IPS DF 6.9 (cell line): Measurements from ENCODE around the gene ALG14.
"Not testable (repeated sequence)": the region's sequence is repeated elsewhere in the genome, so short reads cannot be mapped to it uniquely, and the experiment has no call there.

Source experiments
- DNase-seq: peaks from one replicate; pipeline ENCODE4 v3.0.0-alpha.2; 2013; ENCODE audit warnings: low read depth, low spot score
- H3K27ac ChIP-seq: one replicate; pipeline ENCODE4 v1.5.1; 2013; ENCODE audit warnings: low read length, control low read depth
- H3K27me3 ChIP-seq: 2 replicates; pipeline ENCODE4 v1.6.1; 2013; ENCODE audit warnings: mild to moderate bottlenecking, low read length; ENCODE audit not compliant: control insufficient read depth, insufficient read depth
- H3K36me3 ChIP-seq: 2 replicates; pipeline ENCODE4 v1.6.1; 2013; ENCODE audit warnings: low read length; ENCODE audit not compliant: control insufficient read depth, insufficient read depth
- H3K4me1 ChIP-seq: 2 replicates; pipeline ENCODE4 v1.6.1; 2013; ENCODE audit warnings: low read length; ENCODE audit not compliant: control insufficient read depth, insufficient read depth
- H3K4me3 ChIP-seq: 2 replicates; pipeline ENCODE4 v1.5.1; 2013; ENCODE audit warnings: mild to moderate bottlenecking, low read length
- H3K9me3 ChIP-seq: 2 replicates; pipeline ENCODE4 v1.6.1; 2013; ENCODE audit warnings: low read length, inconsistent platforms; ENCODE audit not compliant: control insufficient read depth, insufficient read depth
- WGBS: extraction: QIAGEN DNeasy Blood & Tissue Kit; methylation state at CpG from one replicate; pipeline ENCODE4 v1.1.7; 2013; ENCODE audit warnings: mixed read lengths, missing lambda C conversion rate; ENCODE audit not compliant: insufficient read length, insufficient coverage; 5-methylcytosine and 5-hydroxymethylcytosine counted together

Gene ALG14

GRCh38 chr1:94998114-94998513 is 74.6 kb downstream of the ALG14 start:
- no peaks in the 10 kb centered on the region for H3K4me1 ChIP-seq
- no peaks in the 10 kb centered on the region for H3K9me3 ChIP-seq
- no peaks in the 10 kb centered on the region for H3K36me3 ChIP-seq
- no CpG with 5 or more reads among the region's 3 CpGs for WGBS
- H3K27ac ChIP-seq, result no peak overlapping the region
- H3K27me3 ChIP-seq, result no peaks in the 10 kb centered on the region
- no peak for DNase-seq
- H3K4me3 ChIP-seq, result no peak overlapping the region

DNA sequence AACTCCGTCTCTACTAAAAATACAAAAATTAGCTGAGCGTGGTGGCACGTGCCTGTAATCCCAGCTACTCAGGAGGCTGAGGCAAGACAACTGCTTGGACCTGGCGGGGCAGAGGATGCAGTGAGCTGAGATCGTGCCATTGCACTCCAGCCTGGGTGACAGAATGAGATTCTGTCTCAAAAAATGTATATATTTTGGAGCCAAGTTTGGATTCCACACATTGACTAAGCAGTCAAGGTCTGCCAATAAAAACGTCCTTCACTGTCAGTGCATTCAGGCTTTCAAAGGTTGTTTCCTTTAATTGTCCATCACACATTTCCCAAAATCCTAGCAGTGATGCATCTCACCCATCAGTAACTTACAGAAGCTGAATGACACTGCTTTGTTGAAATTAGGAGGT is 77.2 kb downstream of the ALG14 start:
- not testable (repeated sequence) for DNase-seq, H3K27me3 ChIP-seq, H3K36me3 ChIP-seq, H3K4me3 ChIP-seq, H3K27ac ChIP-seq, H3K9me3 ChIP-seq, H3K4me1 ChIP-seq
- no CpG with 5 or more reads among the region's 6 CpGs for WGBS

DNA sequence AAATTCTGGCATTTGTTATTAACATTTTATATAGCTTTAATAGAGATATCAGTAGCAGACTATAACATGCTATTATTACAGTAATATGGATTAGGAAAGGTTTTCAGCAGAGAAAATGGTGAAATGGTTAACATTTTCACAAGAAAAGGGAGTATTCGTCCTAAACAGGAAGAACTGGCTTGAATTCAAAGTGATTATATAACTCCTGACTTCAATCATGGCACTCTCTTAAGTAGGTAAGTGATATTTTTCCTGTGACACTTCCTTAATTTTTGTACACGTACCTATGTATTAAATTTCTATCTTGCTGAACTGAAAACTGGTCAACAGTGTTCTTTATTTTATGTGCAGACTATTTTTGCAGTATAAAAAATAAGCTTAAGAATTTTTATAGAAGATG is 77.9 kb downstream of the ALG14 start:
- Histone ChIP-seq H3K4me1 (no peaks in the 10 kb centered on the region), H3K4me3 (no peak overlapping the region), H3K27ac (no peak overlapping the region), H3K27me3 (no peaks in the 10 kb centered on the region), H3K9me3 (no peaks in the 10 kb centered on the region), H3K36me3 (no peaks in the 10 kb centered on the region)
- WGBS, result no CpG with 5 or more reads among the region's 2 CpGs
- no peak for DNase-seq

DNA sequence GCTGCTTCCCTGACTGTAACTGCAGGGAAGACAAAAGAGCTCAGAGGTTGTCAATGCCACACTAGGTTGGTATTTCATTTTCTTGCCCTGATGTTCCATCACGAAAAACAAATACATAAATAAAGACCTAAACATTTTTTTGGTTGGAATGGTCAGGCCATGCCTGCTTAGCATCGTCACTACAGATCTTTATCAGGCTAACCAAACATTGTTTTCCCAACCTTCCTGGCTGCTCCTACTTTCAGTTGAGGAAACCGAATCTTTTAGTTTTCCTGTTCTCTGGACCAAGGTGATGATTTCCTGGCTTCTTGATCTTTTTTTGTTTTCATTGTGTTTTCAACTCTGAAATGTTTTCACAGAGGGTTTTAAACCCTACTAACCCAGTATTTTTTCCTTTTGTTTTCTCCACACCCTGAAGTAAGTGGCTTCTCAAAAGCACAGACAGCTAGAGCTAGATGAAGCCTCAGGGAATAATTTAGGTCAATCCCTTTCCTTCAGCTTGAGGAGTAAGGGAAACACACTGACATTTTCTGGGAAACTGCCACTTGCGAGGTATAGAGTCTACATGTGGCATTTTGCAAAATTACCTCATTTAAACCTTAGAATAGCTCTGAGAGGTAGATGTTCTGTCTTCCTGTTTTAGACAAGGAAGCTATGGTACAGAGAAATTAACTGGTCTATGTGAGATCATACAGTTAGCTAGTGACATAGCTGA is 78.7 kb downstream of the ALG14 start:
- H3K27me3 ChIP-seq, result no peaks in the 10 kb centered on the region
- no peaks in the 10 kb centered on the region for H3K4me1 ChIP-seq
- no peak for DNase-seq
- H3K27ac ChIP-seq, result no peak overlapping the region
- WGBS, result no CpG with 5 or more reads among the region's 4 CpGs
- H3K4me3 ChIP-seq, result no peak overlapping the region
- H3K9me3 ChIP-seq, result no peaks in the 10 kb centered on the region
- no peaks in the 10 kb centered on the region for H3K36me3 ChIP-seq

GRCh38 chr1:94992863-94993563 is 79.7 kb downstream of the ALG14 start:
- no CpG with 5 or more reads among the region's 2 CpGs for WGBS

DNA sequence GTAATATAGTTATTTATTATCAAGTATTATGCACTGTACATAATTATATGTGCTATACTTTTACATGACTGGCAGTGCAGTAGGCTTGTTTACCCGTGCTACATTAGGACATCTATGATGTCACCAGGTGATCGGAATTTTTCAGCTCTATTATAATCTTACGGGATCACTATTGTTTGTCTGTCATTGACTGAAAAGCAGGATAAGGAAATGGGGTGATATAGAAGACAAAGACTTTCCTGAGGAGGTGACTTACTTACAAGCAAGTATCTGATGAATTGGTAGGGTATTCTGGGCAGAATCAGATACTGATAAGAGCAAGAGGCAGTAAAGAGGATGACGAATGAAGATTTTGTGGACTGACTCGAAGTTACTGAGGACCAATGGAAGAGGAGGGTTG is 80.6 kb downstream of the ALG14 start:
- Histone ChIP-seq H3K4me3 (no peak overlapping the region), H3K27ac (no peak overlapping the region), H3K9me3 (no peaks in the 10 kb centered on the region), H3K27me3 (no peaks in the 10 kb centered on the region), H3K4me1 (no peaks in the 10 kb centered on the region), H3K36me3 (no peaks in the 10 kb centered on the region)
- no CpG with 5 or more reads among the region's 5 CpGs for WGBS
- no peak for DNase-seq

More at GRCh38 chr1:94992863-94993563, 79.7 kb downstream of the ALG14 start:
- Histone ChIP-seq H3K9me3 (no peaks in the 10 kb centered on the region), H3K27me3 (no peaks in the 10 kb centered on the region), H3K4me1 (no peaks in the 10 kb centered on the region), H3K27ac (no peak overlapping the region), H3K36me3 (no peaks in the 10 kb centered on the region), H3K4me3 (no peak overlapping the region)
- DNase-seq, result no peak

DNA sequence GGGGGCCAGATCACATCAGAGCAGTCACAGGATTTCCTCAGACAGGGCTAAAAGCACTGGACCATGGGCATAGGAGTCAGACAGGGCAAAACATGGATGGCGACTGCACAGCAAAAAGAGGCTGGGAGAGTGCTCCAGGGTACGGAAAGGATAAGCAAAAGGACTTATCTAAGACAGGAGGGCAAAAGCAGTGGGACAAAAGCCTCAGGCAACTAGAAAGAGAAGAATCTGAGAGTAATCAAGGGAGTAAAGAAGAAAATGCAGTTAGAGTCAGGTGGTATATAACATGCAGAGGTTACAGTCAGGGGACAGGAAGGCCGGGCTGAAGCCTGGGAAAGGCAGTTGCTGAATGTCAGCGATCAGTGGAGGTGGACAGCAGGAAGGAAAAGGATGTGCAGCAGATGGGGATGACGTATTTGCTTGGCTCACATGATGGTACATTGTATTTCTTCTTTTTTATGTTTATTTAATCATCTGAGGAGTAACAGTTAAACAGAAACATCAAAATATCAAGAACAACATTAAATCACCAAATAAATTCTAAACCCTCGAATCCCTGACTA is 82.8 kb downstream of the ALG14 start:
- H3K27ac ChIP-seq, result no peak overlapping the region
- H3K4me1 ChIP-seq, result no peaks in the 10 kb centered on the region
- no peaks in the 10 kb centered on the region for H3K27me3 ChIP-seq
- no peaks in the 10 kb centered on the region for H3K9me3 ChIP-seq
- H3K4me3 ChIP-seq, result no peak overlapping the region
- no peak for DNase-seq
- no peaks in the 10 kb centered on the region for H3K36me3 ChIP-seq
- WGBS, result 100% methylated on average over 1 of the region's 6 CpGs

GRCh38 chr1:94989398-94989797 is 83.4 kb downstream of the ALG14 start:
- no peaks in the 10 kb centered on the region for H3K36me3 ChIP-seq
- DNase-seq, result no peak
- no CpG with 5 or more reads among the region's 1 CpG for WGBS
- H3K4me1 ChIP-seq, result no peaks in the 10 kb centered on the region
- no peak overlapping the region for H3K4me3 ChIP-seq
- no peaks in the 10 kb centered on the region for H3K27me3 ChIP-seq
- no peaks in the 10 kb centered on the region for H3K9me3 ChIP-seq
- no peak overlapping the region for H3K27ac ChIP-seq

DNA sequence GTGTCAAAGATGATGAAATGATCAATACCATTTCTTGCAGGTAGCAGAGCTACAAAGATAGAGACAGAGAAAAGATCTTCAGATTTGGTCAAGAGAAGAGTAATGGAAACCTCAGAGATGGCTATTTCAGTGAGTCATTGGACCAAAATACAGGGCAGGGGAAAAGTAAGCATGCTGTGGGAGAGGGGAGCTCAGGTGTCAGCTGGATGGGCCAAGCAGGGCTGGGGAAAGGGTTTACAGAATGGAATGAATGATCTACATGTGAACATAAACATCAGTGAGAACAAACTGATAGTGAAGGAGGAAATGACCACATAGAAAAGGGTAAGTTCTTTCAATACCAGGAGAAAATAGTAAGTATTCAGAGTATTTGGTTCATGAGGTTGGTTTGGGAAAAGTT is 84.4 kb downstream of the ALG14 start:
- Histone ChIP-seq H3K9me3 (no peaks in the 10 kb centered on the region), H3K4me3 (no peak overlapping the region), H3K27me3 (no peaks in the 10 kb centered on the region), H3K36me3 (no peaks in the 10 kb centered on the region), H3K4me1 (no peaks in the 10 kb centered on the region), H3K27ac (no peak overlapping the region)
- no peak for DNase-seq

GRCh38 chr1:94986783-94987182 is 86.0 kb downstream of the ALG14 start:
- no peak for DNase-seq
- WGBS, result no CpG with 5 or more reads among the region's 6 CpGs
- no peak overlapping the region for H3K27ac ChIP-seq
- H3K4me3 ChIP-seq, result no peak overlapping the region
- no peaks in the 10 kb centered on the region for H3K9me3 ChIP-seq
- no peaks in the 10 kb centered on the region for H3K4me1 ChIP-seq
- H3K36me3 ChIP-seq, result no peaks in the 10 kb centered on the region
- no peaks in the 10 kb centered on the region for H3K27me3 ChIP-seq
